GM23248 (cell line): ENCODE data around the gene PRSS8. TPM values are rescaled to one million over a fixed set of nuclear protein-coding genes. Genes with fewer than 3 reads are reported as not detected.

Experiments used
- DNase-seq: peaks from one replicate; pipeline ENCODE4 v3.0.0-alpha.2; 2015
- H2AFZ ChIP-seq: fragments of 200-600 bp; sonication (generic); 2 replicates; pipeline ENCODE4 v1.6.1; 2016; ENCODE audit warnings: antibody characterized with exemption
- H3F3A ChIP-seq: fragments of 200-600 bp; sonication (generic); 2 replicates; pipeline ENCODE4 v1.6.1; 2016; ENCODE audit warnings: mild to moderate bottlenecking, antibody characterized with exemption, mixed run types; ENCODE audit not compliant: insufficient read depth
- H3K27ac ChIP-seq: fragments of 200-600 bp; sonication (generic); 2 replicates; pipeline ENCODE4 v1.5.1; 2016; ENCODE audit warnings: mild to moderate bottlenecking
- H3K27me3 ChIP-seq: fragments of 200-600 bp; sonication (generic); replicated peaks from 2 replicates; pipeline ENCODE4 v1.6.1; 2016; ENCODE audit warnings: mild to moderate bottlenecking; ENCODE audit not compliant: insufficient read depth
- H3K36me3 ChIP-seq: fragments of 200-600 bp; sonication (generic); 2 replicates; pipeline ENCODE4 v1.6.1; 2016; ENCODE audit warnings: low read depth, mild to moderate bottlenecking
- H3K4me1 ChIP-seq: fragments of 200-600 bp; sonication (generic); 2 replicates; pipeline ENCODE4 v1.6.1; 2016; ENCODE audit warnings: mild to moderate bottlenecking; ENCODE audit not compliant: insufficient read depth
- H3K4me2 ChIP-seq: fragments of 200-600 bp; sonication (generic); one replicate; pipeline ENCODE4 v1.6.1; 2016; ENCODE audit warnings: mild to moderate bottlenecking; ENCODE audit not compliant: unreplicated experiment
- H3K4me3 ChIP-seq: fragments of 200-600 bp; sonication (generic); 2 replicates; pipeline ENCODE4 v1.5.1; 2016; ENCODE audit warnings: mild to moderate bottlenecking
- H3K79me2 ChIP-seq: fragments of 200-600 bp; sonication (generic); 2 replicates; pipeline ENCODE4 v1.6.1; 2016; ENCODE audit warnings: mild to moderate bottlenecking; ENCODE audit not compliant: insufficient read depth
- H3K9ac ChIP-seq: fragments of 200-600 bp; sonication (generic); 2 replicates; pipeline ENCODE4 v1.6.1; 2016; ENCODE audit warnings: mild to moderate bottlenecking
- H3K9me2 ChIP-seq: fragments of 200-600 bp; sonication (generic); 2 replicates; pipeline ENCODE4 v1.6.1; 2016; ENCODE audit warnings: mixed run types, mild to moderate bottlenecking, moderate library complexity; ENCODE audit not compliant: insufficient read depth
- H3K9me3 ChIP-seq: fragments of 200-600 bp; sonication (generic); one replicate; pipeline ENCODE4 v1.6.1; 2017; ENCODE audit warnings: low read depth
- H4K20me1 ChIP-seq: fragments of 200-600 bp; sonication (generic); 2 replicates; pipeline ENCODE4 v1.6.0; 2016; ENCODE audit not compliant: insufficient read depth
- EZH2 ChIP-seq: fragments of 200-600 bp; sonication (generic); IDR thresholded peaks from 2 replicates; pipeline ENCODE4 v1.6.1; 2018; ENCODE audit warnings: antibody characterized with exemption, mild to moderate bottlenecking; ENCODE audit not compliant: insufficient read depth, poor library complexity, severe bottlenecking
- EZH2phosphoT487 ChIP-seq: fragments of 200-600 bp; sonication (generic); IDR thresholded peaks from 2 replicates; pipeline ENCODE4 v1.6.1; 2018; ENCODE audit warnings: antibody characterized with exemption, moderate library complexity, mild to moderate bottlenecking, low read depth; ENCODE audit not compliant: insufficient read depth
- WGBS, 2 experiments: methylation state at CpG; one replicate each; pipeline ENCODE4 v1.1.6; 2015 to 2017; ENCODE audit warnings: low lambda C conversion rate in 2 of 2, low coverage in 1 of 2; ENCODE audit errors: missing lambda C conversion rate in 2 of 2; 5-methylcytosine and 5-hydroxymethylcytosine counted together
- in situ Hi-C: fragments of 300-500 bp; cut with MboI; formaldehyde crosslinking; loops from 2 replicates; pipeline ENCODE4 v1.15.0; 2020
- polyA plus RNA-seq: library from polyadenylated mRNA; unstranded; fragments of >200 nt; fragmentation: Nextera tagmentation; extraction: Ambion mirVana; gene quantifications from 2 replicates; pipeline ENCODE4 v1.2.1, GENCODE V29; 2016
- total RNA-seq: library from RNA; depleted of rRNA; stranded (reverse); fragments of >200 nt; shearing (Covaris generic); gene quantifications from 2 replicates; pipeline ENCODE4 v1.2.3, GENCODE V29; 2014

Gene PRSS8
- total and polyA plus RNA-seq, 2 experiments from 2014 or later: not detected

GRCh38 chr16:31134091-31134571 is 1.4 kb downstream of the PRSS8 start:
- H3K27me3 ChIP-seq: no peaks in the 10 kb centered on the region
- H2AFZ ChIP-seq: no peak overlapping the region
- no peak overlapping the region for H3K27ac ChIP-seq
- TF ChIP-seq EZH2 (no peak), EZH2phosphoT487 (no peak)
- H3K79me2 ChIP-seq: no peaks in the 10 kb centered on the region
- no peaks in the 10 kb centered on the region for H3K36me3 ChIP-seq
- no peaks in the 10 kb centered on the region for H3F3A ChIP-seq
- in situ Hi-C loops: no loop called here
- no peaks in the 10 kb centered on the region for H4K20me1 ChIP-seq
- no peak for DNase-seq
- peaks cover 8% of the 10 kb centered on the region; the same call in 1 of the 2 replicates for H3K4me1 ChIP-seq
- 33 to 38% methylated on average over 5 of the region's 5 CpGs for WGBS, 2 experiments
- H3K4me2 ChIP-seq: no peak overlapping the region
- H3K9me2 ChIP-seq: no peaks in the 10 kb centered on the region
- no peak overlapping the region for H3K4me3 ChIP-seq
- H3K9ac ChIP-seq: no peak overlapping the region
- no peaks in the 10 kb centered on the region for H3K9me3 ChIP-seq

GRCh38 chr16:31133046-31133501 is 2.5 kb downstream of the PRSS8 start:
- 74 to 84% methylated on average over 6 of the region's 6 CpGs for WGBS, 2 experiments
- H2AFZ ChIP-seq: no peak overlapping the region
- no peaks in the 10 kb centered on the region for H4K20me1 ChIP-seq
- no peaks in the 10 kb centered on the region for H3K4me1 ChIP-seq
- TF ChIP-seq EZH2 (no peak), EZH2phosphoT487 (no peak)
- no peak overlapping the region for H3K9ac ChIP-seq
- in situ Hi-C loops: no loop called here
- no peaks in the 10 kb centered on the region for H3F3A ChIP-seq
- H3K9me2 ChIP-seq: no peaks in the 10 kb centered on the region
- no peaks in the 10 kb centered on the region for H3K79me2 ChIP-seq
- H3K4me3 ChIP-seq: no peak overlapping the region
- H3K36me3 ChIP-seq: no peaks in the 10 kb centered on the region
- no peak for DNase-seq
- no peak overlapping the region for H3K4me2 ChIP-seq
- H3K9me3 ChIP-seq: no peaks in the 10 kb centered on the region
- H3K27me3 ChIP-seq: no peaks in the 10 kb centered on the region
- H3K27ac ChIP-seq: no peak overlapping the region

- Histone ChIP-seq H3F3A (no peaks in the 10 kb centered on the region), H3K4me2 (no peak overlapping the region), H3K9me2 (no peaks in the 10 kb centered on the region), H2AFZ (no peak overlapping the region), H3K36me3 (no peaks in the 10 kb centered on the region), H3K4me1 (no peaks in the 10 kb centered on the region), H3K27ac (no peak overlapping the region), H3K79me2 (no peaks in the 10 kb centered on the region), H3K27me3 (no peaks in the 10 kb centered on the region), H3K9ac (no peak overlapping the region), H4K20me1 (no peaks in the 10 kb centered on the region), H3K4me3 (no peak overlapping the region), H3K9me3 (no peaks in the 10 kb centered on the region)
- no peak for DNase-seq
- in situ Hi-C loops: no loop called here
- WGBS, 2 experiments: 92 to 96% methylated on average over 20 of the region's 20 CpGs
- TF ChIP-seq EZH2phosphoT487 (no peak), EZH2 (no peak)
These were observed 3.1 kb downstream of the PRSS8 start for GRCh38 chr16:31132303-31132979.

GRCh38 chr16:31131841-31132271 is 3.7 kb downstream of the PRSS8 start:
- Histone ChIP-seq H2AFZ (no peak overlapping the region), H3K27me3 (no peaks in the 10 kb centered on the region), H3K27ac (no peak overlapping the region), H3K4me2 (no peak overlapping the region), H3K36me3 (no peaks in the 10 kb centered on the region), H3K9me2 (no peaks in the 10 kb centered on the region), H3K4me1 (no peaks in the 10 kb centered on the region), H3K79me2 (no peaks in the 10 kb centered on the region), H3F3A (no peaks in the 10 kb centered on the region), H3K9me3 (no peaks in the 10 kb centered on the region), H3K9ac (no peak overlapping the region), H4K20me1 (no peaks in the 10 kb centered on the region), H3K4me3 (no peak overlapping the region)
- in situ Hi-C loops: no loop called here
- DNase-seq: no peak
- TF ChIP-seq EZH2phosphoT487 (no peak), EZH2 (no peak)
- WGBS, 2 experiments: 78 to 80% methylated on average over 5 of the region's 5 CpGs
